ENCODE results near the gene CLIC6.

CLIC6 gene

DNA sequence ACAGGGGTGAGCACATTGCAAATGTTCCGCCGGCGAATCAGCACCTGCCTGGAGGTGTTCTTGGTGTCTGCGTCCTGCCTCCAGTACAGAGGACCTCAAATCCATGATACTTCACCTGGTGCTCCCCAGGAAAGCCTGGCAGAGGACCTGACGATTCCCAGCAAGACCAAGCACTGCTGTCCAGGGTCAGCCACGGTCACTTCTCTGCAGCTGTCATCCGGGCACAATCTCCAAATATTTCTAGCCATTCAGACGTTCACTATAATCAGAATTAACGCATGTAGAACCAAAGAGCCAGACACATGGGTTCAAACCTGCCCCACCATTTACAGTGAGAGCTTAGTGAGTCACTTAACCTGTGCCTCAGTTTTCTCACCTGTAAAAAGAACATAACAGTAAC is 74.5 kb downstream of the CLIC6 start:
- Histone ChIP-seq H3K4me1 (ENCODE audit: insufficient read depth, poor library complexity, severe bottlenecking) (peaks cover 22% of the 10 kb centered on the region), H3K27me3 (ENCODE audit: insufficient read depth, poor library complexity, severe bottlenecking) (no peaks in the 10 kb centered on the region), H3K4me3 (ENCODE audit: severe bottlenecking) (no peak overlapping the region), H3K27ac (ENCODE audit: poor library complexity, severe bottlenecking) (peak overlapping the region; percentile 59), H3K9me3 (ENCODE audit: severe bottlenecking) (no peaks in the 10 kb centered on the region), H3K36me3 (ENCODE audit: low read depth) (no peaks in the 10 kb centered on the region)
- DNase-seq (ENCODE audit: low spot score): no peak
- TF ChIP-seq, protein P1, sequence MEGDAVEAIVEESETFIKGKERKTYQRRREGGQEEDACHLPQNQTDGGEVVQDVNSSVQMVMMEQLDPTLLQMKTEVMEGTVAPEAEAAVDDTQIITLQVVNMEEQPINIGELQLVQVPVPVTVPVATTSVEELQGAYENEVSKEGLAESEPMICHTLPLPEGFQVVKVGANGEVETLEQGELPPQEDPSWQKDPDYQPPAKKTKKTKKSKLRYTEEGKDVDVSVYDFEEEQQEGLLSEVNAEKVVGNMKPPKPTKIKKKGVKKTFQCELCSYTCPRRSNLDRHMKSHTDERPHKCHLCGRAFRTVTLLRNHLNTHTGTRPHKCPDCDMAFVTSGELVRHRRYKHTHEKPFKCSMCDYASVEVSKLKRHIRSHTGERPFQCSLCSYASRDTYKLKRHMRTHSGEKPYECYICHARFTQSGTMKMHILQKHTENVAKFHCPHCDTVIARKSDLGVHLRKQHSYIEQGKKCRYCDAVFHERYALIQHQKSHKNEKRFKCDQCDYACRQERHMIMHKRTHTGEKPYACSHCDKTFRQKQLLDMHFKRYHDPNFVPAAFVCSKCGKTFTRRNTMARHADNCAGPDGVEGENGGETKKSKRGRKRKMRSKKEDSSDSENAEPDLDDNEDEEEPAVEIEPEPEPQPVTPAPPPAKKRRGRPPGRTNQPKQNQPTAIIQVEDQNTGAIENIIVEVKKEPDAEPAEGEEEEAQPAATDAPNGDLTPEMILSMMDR (IDR thresholded peaks at IDR 0.05; ENCODE audit: poor library complexity, severe bottlenecking): no peak
- ATAC-seq (ENCODE audit: low read depth): no peak

- no peaks in the 10 kb centered on the region for H3K27me3 ChIP-seq (ENCODE audit: insufficient read depth, poor library complexity, severe bottlenecking)
- H3K27ac ChIP-seq (ENCODE audit: poor library complexity, severe bottlenecking): peak overlapping the region; percentile 59
- H3K9me3 ChIP-seq (ENCODE audit: severe bottlenecking): no peaks in the 10 kb centered on the region
- H3K4me1 ChIP-seq (ENCODE audit: insufficient read depth, poor library complexity, severe bottlenecking): peaks cover 22% of the 10 kb centered on the region
- no peak overlapping the region for H3K4me3 ChIP-seq (ENCODE audit: severe bottlenecking)
- ATAC-seq (ENCODE audit: low read depth) (peak; percentile 81), DNase-seq (ENCODE audit: low spot score) (peak; percentile 78)
- H3K36me3 ChIP-seq (ENCODE audit: low read depth): no peaks in the 10 kb centered on the region
- TF ChIP-seq, protein P1 (IDR thresholded peaks at IDR 0.05; ENCODE audit: poor library complexity, severe bottlenecking): no peak
These were observed 75.0 kb downstream of the CLIC6 start for GRCh38 chr21:34743831-34744230.

DNA sequence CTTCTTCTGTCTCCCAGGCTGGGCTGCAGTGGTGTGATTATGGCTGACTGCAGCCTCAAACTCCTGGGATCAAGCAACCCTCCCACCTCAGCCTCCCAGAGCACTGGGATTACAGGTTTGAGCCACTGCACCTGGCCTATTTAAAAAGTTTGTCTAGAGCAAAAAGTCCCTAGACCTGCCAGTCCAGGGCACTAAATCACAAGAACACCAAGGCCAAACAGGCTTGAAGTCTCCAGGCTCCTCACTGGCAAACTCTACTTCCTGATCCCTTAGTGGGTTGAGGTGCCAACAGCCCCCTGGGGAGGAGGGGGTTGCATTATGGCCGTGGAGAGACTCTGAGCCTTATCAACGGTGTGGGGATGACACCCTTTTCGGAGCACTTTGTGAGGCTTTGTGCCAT is 76.0 kb downstream of the CLIC6 start:
- TF ChIP-seq, protein P1 (IDR thresholded peaks at IDR 0.05; ENCODE audit: poor library complexity, severe bottlenecking): no peak
- ATAC-seq (ENCODE audit: low read depth) (no peak), DNase-seq (ENCODE audit: low spot score) (no peak)
- no peaks in the 10 kb centered on the region for H3K36me3 ChIP-seq (ENCODE audit: low read depth)
- peaks cover 22% of the 10 kb centered on the region for H3K4me1 ChIP-seq (ENCODE audit: insufficient read depth, poor library complexity, severe bottlenecking)
- no peak overlapping the region for H3K4me3 ChIP-seq (ENCODE audit: severe bottlenecking)
- no peaks in the 10 kb centered on the region for H3K9me3 ChIP-seq (ENCODE audit: severe bottlenecking)
- H3K27me3 ChIP-seq (ENCODE audit: insufficient read depth, poor library complexity, severe bottlenecking): no peaks in the 10 kb centered on the region
- H3K27ac ChIP-seq (ENCODE audit: poor library complexity, severe bottlenecking): peak overlapping the region; percentile 59

DNA sequence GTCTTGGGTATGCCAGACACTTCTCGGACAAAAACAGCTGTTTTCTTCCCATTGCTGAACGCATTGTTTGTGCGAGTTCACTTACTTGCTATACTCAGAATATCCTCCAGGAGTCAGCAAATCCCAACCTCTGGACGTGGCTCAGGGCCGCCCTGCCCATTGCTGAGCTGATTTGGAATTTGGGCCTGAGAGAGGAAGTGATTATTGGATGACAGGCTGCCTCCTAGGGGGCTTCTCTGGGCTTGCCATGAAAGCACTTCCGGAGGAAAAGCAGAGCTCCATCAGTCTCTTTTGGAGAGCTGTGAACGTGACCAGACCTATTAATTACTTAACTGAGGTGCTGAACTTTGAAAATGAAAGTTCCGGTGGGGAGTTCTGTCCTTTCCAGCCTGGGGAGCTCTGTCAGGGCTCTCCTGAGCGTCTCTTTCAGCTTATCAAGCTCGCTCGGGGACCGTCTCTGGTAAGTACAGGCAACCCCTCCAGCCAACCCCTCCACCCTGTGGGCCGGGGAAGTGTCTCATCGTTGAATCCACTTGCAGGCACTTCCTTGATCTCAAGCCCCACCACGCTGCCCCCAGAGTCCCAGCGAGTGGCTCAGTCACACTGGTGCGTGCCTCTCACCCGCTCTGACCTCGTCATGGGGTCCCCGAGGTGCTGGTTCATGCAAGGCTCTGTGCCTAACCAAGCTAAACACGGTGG is 76.9 kb downstream of the CLIC6 start:
- DNase-seq (ENCODE audit: low spot score) (no peak), ATAC-seq (ENCODE audit: low read depth) (peak; percentile 79)
- H3K4me1 ChIP-seq (ENCODE audit: insufficient read depth, poor library complexity, severe bottlenecking): peaks cover 22% of the 10 kb centered on the region
- H3K9me3 ChIP-seq (ENCODE audit: severe bottlenecking): no peaks in the 10 kb centered on the region
- H3K27me3 ChIP-seq (ENCODE audit: insufficient read depth, poor library complexity, severe bottlenecking): no peaks in the 10 kb centered on the region
- no peaks in the 10 kb centered on the region for H3K36me3 ChIP-seq (ENCODE audit: low read depth)
- H3K27ac ChIP-seq (ENCODE audit: poor library complexity, severe bottlenecking): peak overlapping the region; percentile 59
- TF ChIP-seq, protein P1 (IDR thresholded peaks at IDR 0.05; ENCODE audit: poor library complexity, severe bottlenecking): peak; percentile 96
- H3K4me3 ChIP-seq (ENCODE audit: severe bottlenecking): no peak overlapping the region

- DNase-seq (ENCODE audit: low spot score) (no peak), ATAC-seq (ENCODE audit: low read depth) (no peak)
- no peaks in the 10 kb centered on the region for H3K27me3 ChIP-seq (ENCODE audit: insufficient read depth, poor library complexity, severe bottlenecking)
- H3K4me3 ChIP-seq (ENCODE audit: severe bottlenecking): no peak overlapping the region
- peaks cover 15% of the 10 kb centered on the region for H3K4me1 ChIP-seq (ENCODE audit: insufficient read depth, poor library complexity, severe bottlenecking)
- TF ChIP-seq, protein P1 (IDR thresholded peaks at IDR 0.05; ENCODE audit: poor library complexity, severe bottlenecking): no peak
- no peaks in the 10 kb centered on the region for H3K36me3 ChIP-seq (ENCODE audit: low read depth)
- H3K9me3 ChIP-seq (ENCODE audit: severe bottlenecking): no peaks in the 10 kb centered on the region
- H3K27ac ChIP-seq (ENCODE audit: poor library complexity, severe bottlenecking): no peak overlapping the region
These were observed 80.1 kb downstream of the CLIC6 start for GRCh38 chr21:34748862-34749261.

Data from RWPE2 (cell line).